Measurements from ENCODE around the gene KCNC1. TPM values are rescaled to one million over a fixed set of nuclear protein-coding genes. Genes with fewer than 3 reads are reported as not detected.

Gene KCNC1
- polyA plus RNA-seq, 2 of the 4 experiments (the other 2 are of a cell fraction) = 0.08 TPM; not detected in 1

- no peak for TF ChIP-seq BHLHE40 (IDR thresholded peaks at IDR 0.05; ENCODE audit: low read depth, low read length)
- TF ChIP-seq HOXA7 (CRISPR knock-in tag; IDR thresholded peaks at IDR 0.05) = no peak
- no peak for TF ChIP-seq MYC (IDR thresholded peaks at IDR 0.05; ENCODE audit: borderline replicate concordance, low read length)
- TF ChIP-seq CBX2 (IDR thresholded peaks at IDR 0.05; ENCODE audit: borderline replicate concordance, low read depth) = no peak
- TF ChIP-seq CHD4 (IDR thresholded peaks at IDR 0.05; ENCODE audit: borderline replicate concordance) = no peak
- H3K4me1 ChIP-seq = no peaks in the 10 kb centered on the region; the same call in 2 of the 3 replicates
- no peak for ATAC-seq
- no peak for FAIRE-seq
- no peak overlapping the region for H3K4me2 ChIP-seq
- no peak overlapping the region for H3K4me3 ChIP-seq
- CTCF ChIA-PET = interaction anchor here (0.6 to 1.7 kb wide), 3 partner anchors 14 to 242 kb away, joined by 3 to 4 read pairs (median 3); no protein-coding TSS in a partner anchor
- no peak overlapping the region for H3K27ac ChIP-seq
- H3K9me3 ChIP-seq = no peaks in the 10 kb centered on the region
- no peak for DNase-seq (ENCODE audit: low read depth in 1 of 2, low spot score in 1 of 2)
- POLR2A ChIA-PET = no interaction called here
- WGBS (ENCODE audit: missing lambda C conversion rate) = 41% methylated on average over 15 of the region's 15 CpGs
Measured at GRCh38 chr11:17736930-17737817, 2.6 kb downstream of the KCNC1 start.

GRCh38 chr11:17738151-17738973, 3.8 kb downstream of the KCNC1 start:
- H3K4me2 ChIP-seq = no peak overlapping the region
- ChIA-PET CTCF (interaction anchor here (1.0 to 9.8 kb wide), 6 partner anchors 7 to 240 kb away, joined by 3 to 94 read pairs (median 5); no protein-coding TSS in a partner anchor), POLR2A (no interaction called here)
- TF ChIP-seq MAZ (IDR thresholded peaks at IDR 0.05; ENCODE audit: borderline replicate concordance, low read depth, low read length) (no peak), POLR2AphosphoS2 (conservative IDR thresholded peaks at IDR 0.05; ENCODE audit: low read length) (no peak), HOXB5 (CRISPR knock-in tag; IDR thresholded peaks at IDR 0.05) (no peak), NFE2L2 (conservative IDR thresholded peaks at IDR 0.05; ENCODE audit: low read length) (no peak), POLR2A (IDR thresholded peaks at IDR 0.05; ENCODE audit: low read length) (no peak), FOSL2 (IDR thresholded peaks at IDR 0.05) (no peak), FOSL2 (CRISPR knock-in tag; IDR thresholded peaks at IDR 0.05) (no peak), CHD2 (IDR thresholded peaks at IDR 0.05; ENCODE audit: low read length, partially characterized antibody) (no peak)
- DNase-seq (ENCODE audit: low read depth in 1 of 2, low spot score in 1 of 2) (no peak), FAIRE-seq (no peak), ATAC-seq (no peak)
- H3K9me3 ChIP-seq = no peaks in the 10 kb centered on the region
- 44% methylated on average over 10 of the region's 10 CpGs for WGBS (ENCODE audit: missing lambda C conversion rate)
- no peak overlapping the region for H3K4me3 ChIP-seq
- H3K4me1 ChIP-seq = no peaks in the 10 kb centered on the region; the same call in 2 of the 3 replicates
- H3K27ac ChIP-seq = no peak overlapping the region

GRCh38 chr11:17739945-17740338, 5.4 kb downstream of the KCNC1 start:
- no peaks in the 10 kb centered on the region for H3K9me3 ChIP-seq
- POLR2A ChIA-PET = no interaction called here
- H3K4me1 ChIP-seq = no peaks in the 10 kb centered on the region
- TF ChIP-seq RAD21 (conservative IDR thresholded peaks at IDR 0.05 in 1 of 2, IDR thresholded peaks at IDR 0.05 in 1 of 2) (no peak), ELK1 (IDR thresholded peaks at IDR 0.05; ENCODE audit: low read depth, low read length) (no peak), BHLHE40 (IDR thresholded peaks at IDR 0.05; ENCODE audit: low read depth, low read length) (no peak), PHF8 (IDR thresholded peaks at IDR 0.05; ENCODE audit: borderline replicate concordance, low read depth) (no peak), CHD4 (IDR thresholded peaks at IDR 0.05; ENCODE audit: borderline replicate concordance) (no peak), KDM5A (IDR thresholded peaks at IDR 0.05) (no peak), MAZ (IDR thresholded peaks at IDR 0.05; ENCODE audit: borderline replicate concordance, low read depth, low read length) (no peak), HES2 (IDR thresholded peaks at IDR 0.05) (no peak), ZNF302 (CRISPR knock-in tag; IDR thresholded peaks at IDR 0.05) (no peak), FOSL2 (IDR thresholded peaks at IDR 0.05) (no peak), FOSL2 (CRISPR knock-in tag; IDR thresholded peaks at IDR 0.05) (no peak)
- no peak for ATAC-seq
- no peak for DNase-seq (ENCODE audit: low read depth in 1 of 2, low spot score in 1 of 2)
- no peak overlapping the region for H3K4me3 ChIP-seq
- no peak overlapping the region for H3K4me2 ChIP-seq
- CTCF ChIA-PET = interaction anchor here (1.3 to 9.8 kb wide), 3 partner anchors 8 to 241 kb away, joined by 3 to 94 read pairs (median 13); no protein-coding TSS in a partner anchor
- FAIRE-seq = no peak
- H3K27ac ChIP-seq = no peak overlapping the region
- WGBS (ENCODE audit: missing lambda C conversion rate) = 49% methylated on average over 5 of the region's 6 CpGs

All from A549 (cell line).